C4-2B (cell line): ENCODE measurements around the gene LEMD2.
A peak's percentile ranks its signal among the peaks of the same experiment; 100 is the strongest.

Experiments
- H3K27ac ChIP-seq: fragments of 450-650 bp; 2 replicates; pipeline ENCODE4 v1.5.1; 2017
- CTCF ChIP-seq: fragments of 450-650 bp; conservative IDR thresholded peaks from 2 replicates; pipeline ENCODE4 v1.5.1; 2017; ENCODE audit warnings: mild to moderate bottlenecking
- ZFX ChIP-seq: fragments of 450-650 bp; IDR thresholded peaks from 2 replicates; pipeline ENCODE4 v1.6.1; 2017

LEMD2 gene

GRCh38 chr6:33763483-33763882, 25.4 kb downstream of the LEMD2 start:
- H3K27ac ChIP-seq: no peak overlapping the region
- TF ChIP-seq CTCF: no peak
- no peak for TF ChIP-seq ZFX

DNA sequence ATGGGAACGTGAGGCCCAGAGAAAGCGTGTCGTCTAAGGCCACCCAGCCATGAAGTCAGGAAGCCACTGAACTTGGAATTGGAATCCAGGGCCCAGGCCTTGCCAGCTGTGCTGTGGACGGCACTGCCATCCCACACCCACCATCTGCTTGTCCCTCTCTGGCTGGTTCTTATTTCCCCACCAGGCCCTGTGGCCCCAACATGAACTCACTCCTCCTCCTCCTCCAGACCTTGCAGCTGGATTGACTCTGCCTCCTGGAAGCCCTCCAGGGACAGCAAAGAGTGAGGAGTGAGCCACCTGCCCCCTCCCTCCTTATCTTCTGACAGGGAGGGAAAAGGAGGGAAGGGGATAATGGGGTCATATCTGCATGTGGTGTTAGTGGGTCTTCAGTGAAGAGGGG, 26.2 kb downstream of the LEMD2 start:
- peak overlapping the region; percentile 68 for H3K27ac ChIP-seq
- TF ChIP-seq ZFX: no peak
- TF ChIP-seq CTCF: no peak

- TF ChIP-seq CTCF (peak; percentile 96), ZFX (no peak)
- peak overlapping the region; percentile 68 for H3K27ac ChIP-seq
Observed at GRCh38 chr6:33761922-33762629, 26.9 kb downstream of the LEMD2 start.

- TF ChIP-seq ZFX (peak; percentile 55; the same call in 1 of the 2 replicates), CTCF (no peak)
- H3K27ac ChIP-seq: peak overlapping the region; percentile 68
Observed at GRCh38 chr6:33761581-33761921, 27.4 kb downstream of the LEMD2 start.

DNA sequence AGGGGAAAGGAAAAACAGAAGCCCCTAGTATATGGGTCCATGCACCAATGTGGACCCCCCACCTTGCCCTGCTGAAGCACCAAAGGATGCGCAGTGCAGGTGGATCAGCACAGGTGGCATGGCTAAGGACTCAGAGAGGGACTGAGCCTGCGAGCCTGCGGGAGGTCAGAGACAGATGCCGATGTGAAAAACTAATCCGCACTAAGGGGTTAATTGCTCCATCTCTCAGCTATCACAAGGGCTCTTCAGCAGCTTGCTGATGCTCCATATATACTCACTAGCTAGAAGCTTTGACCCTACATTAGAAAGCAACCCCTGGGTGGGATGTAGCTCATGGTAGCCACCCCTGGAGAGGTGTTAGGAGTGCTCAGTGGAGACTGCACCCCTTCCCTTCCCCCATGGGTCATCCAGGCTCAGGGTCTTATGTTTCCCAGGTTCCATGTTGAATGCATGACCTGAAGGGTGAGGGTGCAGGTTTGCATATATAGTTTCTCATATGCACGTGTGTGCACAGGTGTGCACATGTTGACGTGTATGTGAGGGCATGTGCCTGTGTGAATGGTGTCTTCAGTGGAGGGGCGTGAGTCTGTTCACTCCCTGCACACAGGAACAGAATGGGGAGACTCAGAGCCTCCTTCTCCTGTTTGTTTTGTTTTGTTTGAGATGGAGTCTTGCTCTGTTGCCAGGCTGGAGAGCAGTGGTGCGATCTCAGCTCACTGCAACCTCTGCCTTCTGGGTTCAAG, 28.9 kb downstream of the LEMD2 start:
- H3K27ac ChIP-seq: peak overlapping the region; percentile 68
- TF ChIP-seq ZFX (no peak), CTCF (no peak)

DNA sequence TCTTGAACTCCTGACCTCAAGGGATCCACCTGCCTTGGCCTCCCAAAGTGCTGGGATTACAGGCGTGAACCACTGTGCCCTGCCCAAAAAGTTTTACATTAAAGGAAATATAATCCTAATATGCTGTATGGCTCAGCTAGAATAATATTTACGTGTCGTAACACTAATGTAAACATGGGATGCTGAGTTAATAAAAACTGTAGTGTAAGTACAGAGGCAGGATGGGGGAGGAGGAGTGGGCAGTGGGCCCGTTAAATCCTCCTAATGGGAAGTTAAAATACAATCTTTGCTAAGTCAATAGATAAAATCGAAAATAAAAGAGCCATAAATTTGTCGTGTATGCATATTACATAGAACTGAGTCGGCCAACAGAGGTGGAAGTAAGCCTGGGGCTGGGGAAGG, 30.1 kb downstream of the LEMD2 start:
- TF ChIP-seq CTCF (no peak), ZFX (no peak)

GRCh38 chr6:33757906-33758305, 31.0 kb downstream of the LEMD2 start:
- no peak for TF ChIP-seq ZFX
- TF ChIP-seq CTCF: no peak
- peak overlapping the region; percentile 68 for H3K27ac ChIP-seq

More for the DNA sequence above, 30.1 kb downstream of the LEMD2 start:
- H3K27ac ChIP-seq: peak overlapping the region; percentile 68
